ENCODE data around the gene SLC25A27. TPM values are rescaled to one million over a fixed set of nuclear protein-coding genes. Genes with fewer than 3 reads are reported as not detected.

Gene SLC25A27
- total and polyA plus RNA-seq, 2 experiments from 2014 or later: 8.5 to 16.2 TPM

- H3K4me1 ChIP-seq (ENCODE audit: insufficient read depth): no peaks in the 10 kb centered on the region
- H3K9me2 ChIP-seq (ENCODE audit: insufficient read depth): no peaks in the 10 kb centered on the region
- H3K27me3 ChIP-seq (ENCODE audit: insufficient read depth): no peaks in the 10 kb centered on the region
- no peaks in the 10 kb centered on the region; the same call in 1 of the 2 replicates for H3K36me3 ChIP-seq (ENCODE audit: insufficient read depth)
- H3K36me3 Mint-ChIP-seq (ENCODE audit: low read depth): no peaks in the 10 kb centered on the region
- TF ChIP-seq ZNF331 (CRISPR knock-in tag; IDR thresholded peaks at IDR 0.05; ENCODE audit: low read depth) (no peak), REST (IDR thresholded peaks at IDR 0.05; ENCODE audit: unreplicated experiment) (no peak), EZH2 (IDR thresholded peaks at IDR 0.05; ENCODE audit: low read depth, unreplicated experiment) (no peak), NANOG (IDR thresholded peaks at IDR 0.05; ENCODE audit: borderline replicate concordance) (no peak), ZNF114 (CRISPR knock-in tag; IDR thresholded peaks at IDR 0.05) (no peak), ETS1 (IDR thresholded peaks at IDR 0.05) (no peak), CTCF (conservative IDR thresholded peaks at IDR 0.05; ENCODE audit: low read depth in 2 of 2) (no peak), ZNF462 (CRISPR knock-in tag; IDR thresholded peaks at IDR 0.05) (no peak)
- H3K4me1 Mint-ChIP-seq: no peaks in the 10 kb centered on the region
- no peaks in the 10 kb centered on the region for H3K79me2 ChIP-seq (replicated peaks; ENCODE audit: insufficient read depth)
- no peak overlapping the region for H3K4me3 ChIP-seq
- H3K27ac Mint-ChIP-seq: no peak overlapping the region
- H2AFZ ChIP-seq: no peak overlapping the region
- no peak overlapping the region for H3K4me2 ChIP-seq
- DNase-seq (ENCODE audit: low spot score) (no peak), ATAC-seq (no peak)
- H3K4me3 Mint-ChIP-seq: no peak overlapping the region
- H3F3A ChIP-seq (replicated peaks; ENCODE audit: low read depth): no peaks in the 10 kb centered on the region
- H4K20me1 ChIP-seq (replicated peaks; ENCODE audit: insufficient read depth): no peaks in the 10 kb centered on the region
- H3K27ac ChIP-seq (ENCODE audit: low read depth): no peak overlapping the region
- no peaks in the 10 kb centered on the region for H3K27me3 Mint-ChIP-seq (ENCODE audit: insufficient read depth, low read depth, poor library complexity)
- H3K9me3 Mint-ChIP-seq: no peaks in the 10 kb centered on the region
These were observed 8.7 kb downstream of the SLC25A27 start for GRCh38 chr6:46661483-46661882.

Measured in GM23338 (cell line).